SK-N-SH (cell line): ENCODE measurements around the gene BCAS3.

Source experiments
- MXI1 ChIP-seq: IDR thresholded peaks from 2 replicates; pipeline ENCODE4 v1.6.1; 2012; ENCODE audit warnings: mild to moderate bottlenecking, low read depth, low read length, improper control_type of control experiment
- NFIC ChIP-seq: IDR thresholded peaks from 2 replicates; pipeline ENCODE4 v1.4.0; 2012; ENCODE audit warnings: borderline replicate concordance
- POLR2AphosphoS5 ChIP-seq: IDR thresholded peaks from 2 replicates; pipeline ENCODE4 v1.6.1; 2012; ENCODE audit warnings: low read depth, low read length
- RCOR1 ChIP-seq: fragments of 150-350 bp; IDR thresholded peaks from 2 replicates; pipeline ENCODE4 v1.6.1; 2017; ENCODE audit warnings: antibody characterized with exemption, low read length
- RXRA ChIP-seq: IDR thresholded peaks from 2 replicates; pipeline ENCODE4 v1.4.0; 2012; ENCODE audit warnings: low read depth, mild to moderate bottlenecking, borderline replicate concordance
- TF ChIP-seq, protein P1 (sequence below): fragments of 200-600 bp; sonication (generic); IDR thresholded peaks from 2 replicates; pipeline ENCODE4 v1.6.1; 2017; ENCODE audit warnings: antibody characterized with exemption, mild to moderate bottlenecking, moderate library complexity
- TF ChIP-seq, protein P2 (sequence below): IDR thresholded peaks from 2 replicates; pipeline ENCODE4 v1.4.0; 2012; ENCODE audit warnings: low read depth

DNA sequence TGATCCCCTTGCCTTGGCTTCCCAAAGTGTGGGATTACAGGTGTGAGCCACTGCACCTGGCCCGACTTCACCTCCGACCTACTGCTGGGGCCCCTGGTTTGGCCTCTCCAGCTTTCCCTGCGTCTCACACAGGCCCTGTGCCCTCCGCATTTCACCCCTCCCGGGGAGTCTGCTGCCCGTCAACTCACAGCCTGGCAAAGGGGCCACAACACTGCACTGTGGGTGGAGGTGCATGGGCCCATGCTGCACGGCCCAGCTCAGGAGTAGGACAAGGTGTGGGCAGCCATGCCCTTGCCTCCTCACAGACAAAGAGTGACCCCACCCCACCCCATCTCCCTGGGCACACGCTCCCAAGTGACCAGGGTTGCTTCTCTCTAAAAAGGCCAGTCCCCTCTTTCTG is 709.4 kb downstream of the BCAS3 start:
- TF ChIP-seq, protein P1, sequence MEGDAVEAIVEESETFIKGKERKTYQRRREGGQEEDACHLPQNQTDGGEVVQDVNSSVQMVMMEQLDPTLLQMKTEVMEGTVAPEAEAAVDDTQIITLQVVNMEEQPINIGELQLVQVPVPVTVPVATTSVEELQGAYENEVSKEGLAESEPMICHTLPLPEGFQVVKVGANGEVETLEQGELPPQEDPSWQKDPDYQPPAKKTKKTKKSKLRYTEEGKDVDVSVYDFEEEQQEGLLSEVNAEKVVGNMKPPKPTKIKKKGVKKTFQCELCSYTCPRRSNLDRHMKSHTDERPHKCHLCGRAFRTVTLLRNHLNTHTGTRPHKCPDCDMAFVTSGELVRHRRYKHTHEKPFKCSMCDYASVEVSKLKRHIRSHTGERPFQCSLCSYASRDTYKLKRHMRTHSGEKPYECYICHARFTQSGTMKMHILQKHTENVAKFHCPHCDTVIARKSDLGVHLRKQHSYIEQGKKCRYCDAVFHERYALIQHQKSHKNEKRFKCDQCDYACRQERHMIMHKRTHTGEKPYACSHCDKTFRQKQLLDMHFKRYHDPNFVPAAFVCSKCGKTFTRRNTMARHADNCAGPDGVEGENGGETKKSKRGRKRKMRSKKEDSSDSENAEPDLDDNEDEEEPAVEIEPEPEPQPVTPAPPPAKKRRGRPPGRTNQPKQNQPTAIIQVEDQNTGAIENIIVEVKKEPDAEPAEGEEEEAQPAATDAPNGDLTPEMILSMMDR: no peak
- TF ChIP-seq, protein P2, sequence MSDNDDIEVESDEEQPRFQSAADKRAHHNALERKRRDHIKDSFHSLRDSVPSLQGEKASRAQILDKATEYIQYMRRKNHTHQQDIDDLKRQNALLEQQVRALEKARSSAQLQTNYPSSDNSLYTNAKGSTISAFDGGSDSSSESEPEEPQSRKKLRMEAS: no peak
- TF ChIP-seq POLR2AphosphoS5 (no peak), NFIC (no peak), RXRA (no peak), MXI1 (no peak), RCOR1 (no peak)
